Measurements from ENCODE around the gene ERGIC1. TPM values are rescaled to one million over a fixed set of nuclear protein-coding genes. Genes with fewer than 3 reads are reported as not detected.

Gene ERGIC1
- total RNA-seq, 4 donors from 2014 or later = 60.9 to 123 (median 99.3) TPM

GRCh38 chr5:172874647-172875504 lies 40.8 kb downstream of the ERGIC1 start:
- WGBS, 2 donors = 92 to 94% methylated on average over 8 of the region's 8 CpGs
- DNase-seq (ENCODE audit: low spot score in 2 of 2) = no peak
- H3K4me1 ChIP-seq = peaks cover 0 to 75% (median 55%) of the 10 kb centered on the region in 4 donors

GRCh38 chr5:172875505-172876279 lies 41.6 kb downstream of the ERGIC1 start:
- H3K4me3 ChIP-seq = no peak overlapping the region
- no peak for DNase-seq (ENCODE audit: low spot score in 2 of 2)
- no peaks in the 10 kb centered on the region for H3K27me3 ChIP-seq
- peaks cover 0 to 70% (median 48%) of the 10 kb centered on the region in 4 donors for H3K4me1 ChIP-seq
- H3K36me3 ChIP-seq = no peaks in the 10 kb centered on the region
- WGBS, 2 donors = 76 to 81% methylated on average over 7 of the region's 7 CpGs
- H3K27ac ChIP-seq = no peak overlapping the region
- H3K9me3 ChIP-seq = no peaks in the 10 kb centered on the region
- TF ChIP-seq, protein P1, sequence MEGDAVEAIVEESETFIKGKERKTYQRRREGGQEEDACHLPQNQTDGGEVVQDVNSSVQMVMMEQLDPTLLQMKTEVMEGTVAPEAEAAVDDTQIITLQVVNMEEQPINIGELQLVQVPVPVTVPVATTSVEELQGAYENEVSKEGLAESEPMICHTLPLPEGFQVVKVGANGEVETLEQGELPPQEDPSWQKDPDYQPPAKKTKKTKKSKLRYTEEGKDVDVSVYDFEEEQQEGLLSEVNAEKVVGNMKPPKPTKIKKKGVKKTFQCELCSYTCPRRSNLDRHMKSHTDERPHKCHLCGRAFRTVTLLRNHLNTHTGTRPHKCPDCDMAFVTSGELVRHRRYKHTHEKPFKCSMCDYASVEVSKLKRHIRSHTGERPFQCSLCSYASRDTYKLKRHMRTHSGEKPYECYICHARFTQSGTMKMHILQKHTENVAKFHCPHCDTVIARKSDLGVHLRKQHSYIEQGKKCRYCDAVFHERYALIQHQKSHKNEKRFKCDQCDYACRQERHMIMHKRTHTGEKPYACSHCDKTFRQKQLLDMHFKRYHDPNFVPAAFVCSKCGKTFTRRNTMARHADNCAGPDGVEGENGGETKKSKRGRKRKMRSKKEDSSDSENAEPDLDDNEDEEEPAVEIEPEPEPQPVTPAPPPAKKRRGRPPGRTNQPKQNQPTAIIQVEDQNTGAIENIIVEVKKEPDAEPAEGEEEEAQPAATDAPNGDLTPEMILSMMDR (IDR thresholded peaks at IDR 0.05) = no peak
- no peak for TF ChIP-seq EP300 (IDR thresholded peaks at IDR 0.05)
- no peak for TF ChIP-seq POLR2A (IDR thresholded peaks at IDR 0.05)

More at GRCh38 chr5:172874647-172875504, 40.8 kb downstream of the ERGIC1 start:
- no peaks in the 10 kb centered on the region for H3K36me3 ChIP-seq
- no peak overlapping the region for H3K27ac ChIP-seq
- no peak overlapping the region for H3K4me3 ChIP-seq
- no peaks in the 10 kb centered on the region for H3K27me3 ChIP-seq
- no peak for TF ChIP-seq EP300 (IDR thresholded peaks at IDR 0.05)
- no peak for TF ChIP-seq POLR2A (IDR thresholded peaks at IDR 0.05)
- TF ChIP-seq, protein P1 (IDR thresholded peaks at IDR 0.05) = no peak
- H3K9me3 ChIP-seq = no peaks in the 10 kb centered on the region

DNA sequence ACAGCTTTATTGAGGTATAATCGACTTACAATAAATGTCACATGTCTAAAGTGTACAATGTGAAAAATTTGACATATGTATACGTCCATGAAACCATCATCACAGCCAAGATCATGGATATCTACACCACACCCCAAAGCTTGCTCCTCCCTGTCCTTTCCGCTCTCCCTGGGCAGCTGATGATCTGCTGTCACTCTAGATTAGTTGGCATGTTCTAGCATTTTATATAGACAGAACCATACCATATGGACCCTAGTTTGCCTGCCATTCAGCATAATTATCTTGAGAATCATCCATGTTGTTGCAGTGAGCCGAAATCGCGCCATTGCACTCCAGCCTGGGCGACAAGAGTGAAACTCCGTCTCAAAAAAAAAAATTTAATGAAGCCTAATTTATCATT lies 42.5 kb downstream of the ERGIC1 start:
- Histone ChIP-seq H3K36me3 (no peaks in the 10 kb centered on the region), H3K27me3 (no peaks in the 10 kb centered on the region), H3K27ac (no peak overlapping the region), H3K4me3 (no peak overlapping the region), H3K4me1 (peaks cover 0 to 61% (median 40%) of the 10 kb centered on the region in 4 donors), H3K9me3 (no peaks in the 10 kb centered on the region)
- WGBS, 2 donors = 94 to 96% methylated on average over 8 of the region's 8 CpGs
- DNase-seq (ENCODE audit: low spot score in 2 of 2) = no peak
- TF ChIP-seq EP300 (IDR thresholded peaks at IDR 0.05) = no peak
- TF ChIP-seq, protein P1 (IDR thresholded peaks at IDR 0.05) = no peak
- TF ChIP-seq POLR2A (IDR thresholded peaks at IDR 0.05) = no peak

GRCh38 chr5:172877466-172878260 lies 43.6 kb downstream of the ERGIC1 start:
- no peak overlapping the region for H3K4me3 ChIP-seq
- peak overlapping the region in 2 of 4 donors; percentile 82 to 90 for H3K27ac ChIP-seq
- no peaks in the 10 kb centered on the region for H3K36me3 ChIP-seq
- 75 to 82% methylated on average over 9 of the region's 9 CpGs for WGBS, 2 donors
- H3K4me1 ChIP-seq = peaks cover 0 to 50% (median 29%) of the 10 kb centered on the region in 4 donors
- TF ChIP-seq, protein P1 (IDR thresholded peaks at IDR 0.05) = no peak
- TF ChIP-seq EP300 (IDR thresholded peaks at IDR 0.05) (no peak), POLR2A (IDR thresholded peaks at IDR 0.05) (no peak)
- no peaks in the 10 kb centered on the region for H3K9me3 ChIP-seq
- H3K27me3 ChIP-seq = no peaks in the 10 kb centered on the region
- no peak for DNase-seq (ENCODE audit: low spot score in 2 of 2)

Data from tibial nerve (tissue), 4 donors.